ENCODE data around the gene CHML.

Gene CHML

DNA sequence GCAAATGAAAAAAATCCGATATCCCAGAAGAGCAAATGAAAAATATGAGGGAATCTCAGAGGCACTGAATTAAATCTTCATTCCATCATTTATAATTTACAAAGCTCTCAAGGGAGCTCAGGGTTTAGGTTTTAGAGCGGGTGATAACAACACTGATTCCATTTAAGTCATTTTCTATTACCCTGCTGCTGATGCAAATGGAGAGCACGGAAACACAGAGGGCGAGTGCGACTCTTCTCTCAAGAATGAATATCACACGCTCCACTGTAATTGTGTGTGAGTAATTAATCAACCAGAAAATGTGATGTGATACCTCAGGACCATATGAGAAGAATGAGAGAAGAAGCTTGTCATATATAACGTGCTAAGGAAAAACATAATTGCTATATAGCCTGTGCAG is 22.7 kb downstream of the CHML start:
- DNase-seq (ENCODE audit: low read depth, low spot score): no peak
- TF ChIP-seq, protein P1, sequence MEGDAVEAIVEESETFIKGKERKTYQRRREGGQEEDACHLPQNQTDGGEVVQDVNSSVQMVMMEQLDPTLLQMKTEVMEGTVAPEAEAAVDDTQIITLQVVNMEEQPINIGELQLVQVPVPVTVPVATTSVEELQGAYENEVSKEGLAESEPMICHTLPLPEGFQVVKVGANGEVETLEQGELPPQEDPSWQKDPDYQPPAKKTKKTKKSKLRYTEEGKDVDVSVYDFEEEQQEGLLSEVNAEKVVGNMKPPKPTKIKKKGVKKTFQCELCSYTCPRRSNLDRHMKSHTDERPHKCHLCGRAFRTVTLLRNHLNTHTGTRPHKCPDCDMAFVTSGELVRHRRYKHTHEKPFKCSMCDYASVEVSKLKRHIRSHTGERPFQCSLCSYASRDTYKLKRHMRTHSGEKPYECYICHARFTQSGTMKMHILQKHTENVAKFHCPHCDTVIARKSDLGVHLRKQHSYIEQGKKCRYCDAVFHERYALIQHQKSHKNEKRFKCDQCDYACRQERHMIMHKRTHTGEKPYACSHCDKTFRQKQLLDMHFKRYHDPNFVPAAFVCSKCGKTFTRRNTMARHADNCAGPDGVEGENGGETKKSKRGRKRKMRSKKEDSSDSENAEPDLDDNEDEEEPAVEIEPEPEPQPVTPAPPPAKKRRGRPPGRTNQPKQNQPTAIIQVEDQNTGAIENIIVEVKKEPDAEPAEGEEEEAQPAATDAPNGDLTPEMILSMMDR (IDR thresholded peaks at IDR 0.05; ENCODE audit: insufficient read depth, low read length, missing control alignments): no peak
- H3K4me3 ChIP-seq (ENCODE audit: low read depth, low read length): no peak overlapping the region
- POLR2A ChIA-PET: no interaction called here
- CTCF ChIA-PET: interaction anchor here (1.0 to 2.0 kb wide), 3 partner anchors 9 to 217 kb away, joined by 3 to 20 read pairs (median 5); no protein-coding TSS in a partner anchor

GRCh38 chr1:241615043-241615974 is 24.9 kb downstream of the CHML start:
- TF ChIP-seq, protein P1 (IDR thresholded peaks at IDR 0.05; ENCODE audit: insufficient read depth, low read length, missing control alignments): no peak
- CTCF ChIA-PET: interaction anchor here (1.2 to 7.1 kb wide), 2 partner anchors 11 to 15 kb away, joined by 3 to 84 read pairs; no protein-coding TSS in a partner anchor
- POLR2A ChIA-PET: no interaction called here
- H3K4me3 ChIP-seq (ENCODE audit: low read depth, low read length): no peak overlapping the region
- DNase-seq (ENCODE audit: low read depth, low spot score): no peak

DNA sequence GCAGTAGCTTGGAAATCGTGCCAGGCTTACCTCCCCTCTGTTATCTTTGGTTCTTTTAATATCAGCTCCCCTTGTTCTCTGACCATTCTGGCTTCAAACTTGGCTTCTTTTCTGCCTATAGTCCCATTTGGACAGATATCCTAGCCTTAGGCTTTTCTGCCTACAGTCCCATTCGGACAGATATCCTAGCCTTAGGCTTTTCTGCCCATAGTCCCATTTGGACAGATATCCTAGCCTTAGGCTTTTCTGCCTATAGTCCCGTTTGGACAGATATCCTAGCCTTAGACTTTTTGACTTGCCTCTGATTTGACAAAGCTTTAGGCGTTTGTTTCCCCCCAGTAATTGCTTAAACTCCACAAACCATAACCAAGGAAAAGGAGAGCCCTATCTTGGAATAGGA is 25.6 kb downstream of the CHML start:
- CTCF ChIA-PET: interaction anchor here (0.7 to 7.1 kb wide), 4 partner anchors 12 to 220 kb away, joined by 3 to 84 read pairs (median 3); no protein-coding TSS in a partner anchor
- TF ChIP-seq, protein P1 (IDR thresholded peaks at IDR 0.05; ENCODE audit: insufficient read depth, low read length, missing control alignments): no peak
- H3K4me3 ChIP-seq (ENCODE audit: low read depth, low read length): no peak overlapping the region
- POLR2A ChIA-PET: no interaction called here
- no peak for DNase-seq (ENCODE audit: low read depth, low spot score)

DNA sequence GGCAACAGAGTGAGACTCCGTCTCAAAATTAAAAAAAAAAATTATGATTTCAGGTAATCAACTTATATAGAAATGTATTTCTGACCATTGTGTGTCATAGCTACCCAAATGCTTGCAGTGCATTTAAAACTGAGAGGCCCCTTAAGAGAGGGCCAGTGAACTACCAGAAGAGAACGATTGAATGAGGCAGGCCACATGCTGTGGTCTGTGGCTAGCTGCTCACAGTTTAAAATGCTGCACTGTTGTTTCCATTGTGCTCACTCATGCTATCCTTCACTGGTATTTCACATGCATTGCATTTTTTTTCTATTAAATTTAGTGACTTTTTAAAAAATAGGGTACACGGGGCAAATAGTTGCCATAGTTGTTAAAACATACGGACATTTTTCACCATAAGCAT is 26.0 kb downstream of the CHML start:
- TF ChIP-seq, protein P1 (IDR thresholded peaks at IDR 0.05; ENCODE audit: insufficient read depth, low read length, missing control alignments): no peak
- POLR2A ChIA-PET: no interaction called here
- H3K4me3 ChIP-seq (ENCODE audit: low read depth, low read length): no peak overlapping the region
- DNase-seq (ENCODE audit: low read depth, low spot score): no peak
- CTCF ChIA-PET: interaction anchor here (0.7 to 7.1 kb wide), 4 partner anchors 12 to 221 kb away, joined by 3 to 84 read pairs (median 3); no protein-coding TSS in a partner anchor

GRCh38 chr1:241612533-241613477 is 27.4 kb downstream of the CHML start:
- ChIA-PET POLR2A (interaction anchor here (1.0 kb wide), 1 partner anchor 235 kb away, joined by 3 read pairs; the partner anchor contains the start of gene EXO1), CTCF (interaction anchor here (0.8 to 7.1 kb wide), 20 partner anchors 8 to 385 kb away, joined by 3 to 84 read pairs (median 18); partner anchors contain the start of genes EXO1, KMO and MAP1LC3C)

More at GRCh38 chr1:241612533-241613477, 27.4 kb downstream of the CHML start:
- TF ChIP-seq, protein P1 (IDR thresholded peaks at IDR 0.05; ENCODE audit: insufficient read depth, low read length, missing control alignments): no peak
- DNase-seq (ENCODE audit: low read depth, low spot score): no peak
- H3K4me3 ChIP-seq (ENCODE audit: low read depth, low read length): no peak overlapping the region
